ENCODE results near the gene USP36.
A peak's percentile ranks its signal among the peaks of the same experiment; 100 is the strongest.
"Not testable (repeated sequence)": the region's sequence is repeated elsewhere in the genome, so short reads cannot be mapped to it uniquely, and the experiment has no call there.

Gene USP36

GRCh38 chr17:78868391-78868790 lies 27.8 kb upstream of the USP36 start:
- H3K4me3 ChIP-seq (ENCODE audit: low read depth, low read length), result no peak overlapping the region
- no peak for TF ChIP-seq CTCF (IDR thresholded peaks at IDR 0.05; ENCODE audit: low read depth, low read length, missing control alignments)
- no peak for DNase-seq (ENCODE audit: low read depth)

DNA sequence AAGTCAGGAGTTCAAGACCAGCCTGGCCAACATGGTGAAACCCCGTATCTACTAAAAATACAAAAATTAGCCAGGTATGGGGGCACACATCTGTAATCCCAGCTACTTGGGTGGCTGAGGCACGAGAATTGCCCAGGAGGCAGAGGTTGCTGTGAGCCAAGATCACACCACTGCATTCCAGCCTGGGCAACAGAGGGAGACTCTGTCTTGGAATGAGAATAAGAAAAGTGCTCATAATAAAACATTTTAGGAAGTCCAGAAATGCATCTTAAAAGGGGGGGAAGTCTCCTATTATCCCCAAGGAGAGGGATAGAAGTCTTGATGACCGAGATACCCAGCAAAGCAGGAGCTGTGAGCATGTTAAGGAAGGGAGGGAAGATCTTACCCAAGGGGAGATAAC lies 26.4 kb upstream of the USP36 start:
- DNase-seq (ENCODE audit: low read depth); H3K4me3 ChIP-seq (ENCODE audit: low read depth, low read length): not testable (repeated sequence)

GRCh38 chr17:78865682-78866390 lies 25.2 kb upstream of the USP36 start:
- peak; percentile 95 for TF ChIP-seq CTCF (IDR thresholded peaks at IDR 0.05; ENCODE audit: low read depth, low read length, missing control alignments)
- no peak for DNase-seq (ENCODE audit: low read depth)
- no peak overlapping the region for H3K4me3 ChIP-seq (ENCODE audit: low read depth, low read length)

DNA sequence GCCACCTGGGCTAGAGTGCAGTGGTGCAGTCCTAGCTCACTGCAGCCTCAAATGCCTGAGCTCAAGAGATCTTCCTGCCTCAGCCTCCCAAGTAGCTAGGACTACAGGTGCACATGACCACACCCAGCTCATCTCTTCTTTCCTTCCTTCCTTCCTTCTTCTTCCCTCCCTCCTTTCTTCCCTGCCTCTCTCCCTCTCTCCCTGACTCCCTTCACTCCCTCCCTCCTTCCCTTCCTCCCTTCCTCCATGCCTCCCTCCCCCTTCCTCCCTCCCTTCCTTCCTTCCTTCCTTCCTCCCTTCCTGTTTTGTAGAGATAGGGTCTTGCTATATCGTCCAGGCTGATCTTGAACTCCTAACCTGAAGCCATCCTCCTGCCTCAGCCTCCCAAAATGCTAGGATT lies 23.5 kb upstream of the USP36 start:
- H3K4me3 ChIP-seq (ENCODE audit: low read depth, low read length), result no peak overlapping the region
- TF ChIP-seq CTCF (IDR thresholded peaks at IDR 0.05; ENCODE audit: low read depth, low read length, missing control alignments), result no peak
- DNase-seq (ENCODE audit: low read depth), result no peak

GRCh38 chr17:78862073-78863023 lies 21.7 kb upstream of the USP36 start:
- DNase-seq (ENCODE audit: low read depth), result no peak

DNA sequence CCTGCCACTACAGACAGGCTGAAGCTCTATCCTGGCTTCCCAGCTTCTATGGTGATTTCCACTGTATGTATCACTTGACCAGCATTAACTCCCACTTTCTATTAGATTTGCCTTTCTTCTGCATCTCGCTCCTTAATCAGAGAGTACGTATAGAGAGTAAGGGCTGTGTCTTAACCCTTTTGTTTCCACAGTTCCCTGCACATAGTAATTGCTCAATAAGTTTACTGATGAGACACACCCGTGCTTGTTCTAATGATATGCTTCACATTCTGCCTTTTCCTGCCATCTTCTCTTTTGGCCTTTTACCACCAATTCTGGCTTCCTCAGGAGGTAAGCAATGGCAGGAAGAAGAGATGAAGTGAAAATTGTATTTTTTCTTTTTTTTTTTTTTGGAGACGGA lies 20.6 kb upstream of the USP36 start:
- no peak for DNase-seq (ENCODE audit: low read depth)
- TF ChIP-seq CTCF (IDR thresholded peaks at IDR 0.05; ENCODE audit: low read depth, low read length, missing control alignments), result no peak
- no peak overlapping the region for H3K4me3 ChIP-seq (ENCODE audit: low read depth, low read length)

More at GRCh38 chr17:78862073-78863023, 21.7 kb upstream of the USP36 start:
- no peak overlapping the region for H3K4me3 ChIP-seq (ENCODE audit: low read depth, low read length)
- TF ChIP-seq CTCF (IDR thresholded peaks at IDR 0.05; ENCODE audit: low read depth, low read length, missing control alignments), result no peak

DNA sequence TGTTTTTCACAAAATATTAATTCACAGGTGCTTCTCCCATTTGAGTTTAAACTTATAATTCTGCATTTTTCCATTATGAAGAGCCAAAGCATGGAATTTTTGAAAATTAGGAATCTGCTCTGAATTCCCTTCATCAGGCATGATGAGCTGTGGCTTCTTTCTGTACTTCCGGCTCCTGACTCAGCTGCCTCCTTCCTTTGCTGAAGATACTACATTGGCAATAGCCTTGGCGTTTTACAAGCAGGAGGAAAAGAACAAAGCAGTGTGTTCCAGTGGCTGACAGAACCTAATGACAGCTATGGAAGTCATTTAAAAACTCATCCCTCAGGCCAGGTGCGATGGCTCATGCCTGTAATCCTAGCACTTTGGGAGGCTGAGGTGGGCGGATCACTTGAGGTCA lies 18.4 kb upstream of the USP36 start:
- DNase-seq (ENCODE audit: low read depth), result no peak
- no peak for TF ChIP-seq CTCF (IDR thresholded peaks at IDR 0.05; ENCODE audit: low read depth, low read length, missing control alignments)
- H3K4me3 ChIP-seq (ENCODE audit: low read depth, low read length), result no peak overlapping the region
